Stimulated activated CD4-positive, alpha-beta T cell treated with anti-CD3 and anti-CD28 coated beads, Interleukin-1b, Interleukin-23, amount 100 ng/mL, for 24 hours (primary cell): Measurements from ENCODE around the gene CCNB2.

Experiments
- DNase-seq, 4 experiments: peaks; one replicate each; pipeline ENCODE4 v3.0.0-alpha.2; 2020; ENCODE audit warnings: low read depth in 4 of 4, low spot score in 1 of 4

The CCNB2 gene

GRCh38 chr15:59165726-59166125 lies 60.8 kb downstream of the CCNB2 start:
- DNase-seq = no peak

GRCh38 chr15:59166166-59166565 lies 61.2 kb downstream of the CCNB2 start:
- DNase-seq = no peak

- DNase-seq = no peak
Observed at GRCh38 chr15:59166601-59167265, 61.8 kb downstream of the CCNB2 start.

- no peak for DNase-seq
Observed at GRCh38 chr15:59168536-59168935, 63.6 kb downstream of the CCNB2 start.

GRCh38 chr15:59169251-59169708 lies 64.3 kb downstream of the CCNB2 start:
- DNase-seq = no peak

- DNase-seq = no peak
Observed at GRCh38 chr15:59170295-59171066, 65.5 kb downstream of the CCNB2 start.

- no peak for DNase-seq
Observed at GRCh38 chr15:59171067-59171397, 66.1 kb downstream of the CCNB2 start.

- DNase-seq = no peak
Observed at GRCh38 chr15:59172289-59172901, 67.4 kb downstream of the CCNB2 start.

- DNase-seq = no peak
Observed at GRCh38 chr15:59173194-59173593, 68.2 kb downstream of the CCNB2 start.

- DNase-seq = no peak
Observed at GRCh38 chr15:59174151-59174834, 69.3 kb downstream of the CCNB2 start.
